Gastrocnemius medialis (tissue), 4 donors: ENCODE measurements around the gene ARHGAP12. TPM values are rescaled to one million over a fixed set of nuclear protein-coding genes. Genes with fewer than 3 reads are reported as not detected.

ENCODE experiments used
- ATAC-seq, 2 donors: fragments of 150-250 bp; one replicate each; pipeline ENCODE4 v1.9.1; 2016
- DNase-seq, 2 donors: peaks; one replicate each; pipeline ENCODE4 v3.0.0-alpha.2; 2019
- H3K27ac ChIP-seq, 4 donors: fragments of 200-600 bp; sonication (generic); 1 replicate in 1 of 4; 2 replicates in 3 of 4; pipeline ENCODE4 v1.5.1; 2016 to 2018; ENCODE audit warnings: mild to moderate bottlenecking in 2 of 4, moderate library complexity in 1 of 4
- H3K27me3 ChIP-seq, 3 donors: fragments of 200-600 bp; sonication (generic) in 2 of 3; 1 replicate in 1 of 3; 2 replicates in 2 of 3; pipeline versions ENCODE4 v1.5.1 to v1.6.0; 2016 to 2019; ENCODE audit warnings: mild to moderate bottlenecking in 1 of 3, moderate library complexity in 1 of 3
- H3K36me3 ChIP-seq, 2 donors: fragments of 200-600 bp; sonication (generic) in 1 of 2; one replicate each; pipeline ENCODE4 v1.5.1; 2017 to 2018
- H3K4me1 ChIP-seq, 2 donors: fragments of 200-600 bp; sonication (generic) in 1 of 2; one replicate each; pipeline ENCODE4 v1.5.1; 2016 to 2017; ENCODE audit warnings: mild to moderate bottlenecking in 2 of 2
- H3K4me3 ChIP-seq, 4 donors: fragments of 200-600 bp; sonication (generic) in 3 of 4; 1 replicate in 1 of 4; 2 replicates in 3 of 4; pipeline ENCODE4 v1.5.1; 2016 to 2019; ENCODE audit warnings: mild to moderate bottlenecking in 2 of 4
- H3K9me3 ChIP-seq, 3 donors: fragments of 200-600 bp; sonication (generic) in 2 of 3; 1 replicate in 1 of 3; 2 replicates in 2 of 3; pipeline ENCODE4 v1.5.1; 2016 to 2019
- CTCF ChIP-seq, 5 experiments: fragments of 450-650 bp in 3 of 5; fragments of 200-600 bp in 2 of 5; sonication (generic) in 2 of 5; IDR thresholded peaks in 4 of 5; conservative IDR thresholded peaks in 1 of 5; 1 replicate in 4 of 5; 2 replicates in 1 of 5; pipeline ENCODE4 v1.5.1; 2016 to 2019; ENCODE audit warnings: antibody characterized with exemption in 5 of 5, mild to moderate bottlenecking in 3 of 5, moderate library complexity in 3 of 5
- POLR2A ChIP-seq, 2 donors: fragments of 450-650 bp; IDR thresholded peaks; one replicate each; pipeline ENCODE4 v1.6.1; 2017; ENCODE audit warnings: antibody characterized with exemption in 2 of 2, mild to moderate bottlenecking in 2 of 2, moderate library complexity in 2 of 2
- in situ Hi-C, 4 donors: fragments of 200-750 bp; cut with MboI; loops; one replicate each; pipeline versions ENCODE4 v1.15.0 to v1.8.0; 2017; ENCODE audit warnings: low sequenced_read_pairs in 4 of 4
- intact Hi-C: fragments of 100-400 bp; cut with DNase I; formaldehyde crosslinking; loops from one replicate; pipeline ENCODE4 v1.15.1; 2023; ENCODE audit warnings: low total_unique reads
- total RNA-seq, 4 donors: library from RNA; depleted of rRNA; stranded (reverse); fragments of >200 nt; gene quantifications; one replicate each; pipeline versions ENCODE4 v1.1.0 to v1.2.3, GENCODE V29; 2016

Gene ARHGAP12
- total RNA-seq, 4 donors from 2014 or later = 17.0 to 34.3 (median 21.6) TPM

DNA sequence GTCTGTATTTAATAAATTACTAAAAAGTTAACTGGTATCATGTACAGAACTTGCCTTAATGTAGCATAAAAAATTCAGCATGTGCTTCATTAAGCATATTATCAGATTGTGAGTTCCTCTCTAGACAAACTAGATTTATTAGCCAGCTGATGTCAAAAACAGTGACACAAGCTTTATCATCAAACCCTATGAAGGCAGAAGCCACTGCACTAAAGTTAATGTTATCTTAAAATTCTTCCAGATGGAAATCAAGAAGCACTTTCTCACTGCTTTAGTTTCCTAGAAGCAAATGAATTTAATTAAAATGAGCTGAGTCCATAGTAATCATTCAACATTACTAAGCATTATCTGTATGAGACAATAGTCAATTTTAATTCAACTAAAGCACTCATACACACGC is 96.4 kb downstream of the ARHGAP12 start:
- Histone ChIP-seq H3K4me3 (no peak overlapping the region), H3K27ac (no peak overlapping the region), H3K36me3 (no peaks in the 10 kb centered on the region), H3K27me3 (no peaks in the 10 kb centered on the region), H3K9me3 (no peaks in the 10 kb centered on the region), H3K4me1 (no peaks in the 10 kb centered on the region)
- no peak for DNase-seq
- ATAC-seq = no peak
- intact Hi-C loops = no loop called here
- in situ Hi-C loops = no loop called here
- TF ChIP-seq POLR2A (IDR thresholded peaks at IDR 0.05) (no peak), CTCF (IDR thresholded peaks at IDR 0.05 in 4 of 5, conservative IDR thresholded peaks at IDR 0.05 in 1 of 5) (no peak)

DNA sequence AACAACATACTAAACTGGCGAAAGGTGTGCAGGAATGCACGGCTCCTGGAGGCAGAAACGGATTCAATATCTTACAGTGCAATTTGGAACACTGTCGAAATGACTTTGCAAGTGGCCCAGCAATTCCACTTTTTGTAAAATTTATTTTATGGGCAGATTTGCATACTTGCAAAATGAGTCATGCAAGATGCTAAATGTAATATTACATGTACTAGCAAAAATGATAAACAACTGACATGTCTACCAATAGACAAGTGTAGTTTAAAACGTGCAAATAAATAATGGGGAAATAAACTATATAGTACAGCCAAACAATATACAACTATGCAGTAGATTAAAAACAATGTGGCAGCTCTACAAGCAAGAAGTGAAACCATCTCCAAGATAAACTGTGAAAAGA is 97.7 kb downstream of the ARHGAP12 start:
- Histone ChIP-seq H3K36me3 (no peaks in the 10 kb centered on the region), H3K9me3 (no peaks in the 10 kb centered on the region), H3K4me1 (no peaks in the 10 kb centered on the region), H3K27ac (no peak overlapping the region), H3K4me3 (no peak overlapping the region), H3K27me3 (no peaks in the 10 kb centered on the region)
- intact Hi-C loops (no loop called here), in situ Hi-C loops (no loop called here)
- no peak for ATAC-seq
- DNase-seq = no peak
- TF ChIP-seq POLR2A (IDR thresholded peaks at IDR 0.05) (no peak), CTCF (IDR thresholded peaks at IDR 0.05 in 4 of 5, conservative IDR thresholded peaks at IDR 0.05 in 1 of 5) (no peak)

DNA sequence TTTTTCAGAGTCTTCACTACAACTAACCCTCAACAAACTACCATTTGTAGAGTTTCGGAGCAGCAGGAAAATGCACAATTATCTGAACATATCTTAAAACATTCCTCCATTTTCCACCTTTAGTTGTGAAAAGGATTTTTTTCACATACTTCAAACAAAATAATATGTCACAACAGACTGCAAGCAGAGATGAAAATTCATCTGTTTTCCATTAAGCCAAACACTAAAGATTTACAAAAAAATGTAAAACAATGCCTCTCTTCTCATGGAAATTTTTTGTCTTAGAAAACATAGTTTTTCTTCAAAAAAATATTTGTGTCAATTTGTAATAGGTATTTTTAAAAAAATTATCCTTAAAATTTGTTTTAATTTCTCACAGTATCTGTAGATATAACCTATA is 98.9 kb downstream of the ARHGAP12 start:
- in situ Hi-C loops = no loop called here
- H3K27ac ChIP-seq = no peak overlapping the region
- H3K4me1 ChIP-seq = no peaks in the 10 kb centered on the region
- intact Hi-C loops = no loop called here
- no peaks in the 10 kb centered on the region for H3K9me3 ChIP-seq
- TF ChIP-seq POLR2A (IDR thresholded peaks at IDR 0.05) (no peak), CTCF (IDR thresholded peaks at IDR 0.05 in 4 of 5, conservative IDR thresholded peaks at IDR 0.05 in 1 of 5) (no peak)
- DNase-seq (no peak), ATAC-seq (no peak)
- peaks cover 0 to 4% of the 10 kb centered on the region in 2 donors for H3K36me3 ChIP-seq
- no peak overlapping the region for H3K4me3 ChIP-seq
- no peaks in the 10 kb centered on the region for H3K27me3 ChIP-seq

GRCh38 chr10:31823358-31823757 is 105.3 kb downstream of the ARHGAP12 start:
- intact Hi-C loops = no loop called here
- Histone ChIP-seq H3K9me3 (no peaks in the 10 kb centered on the region), H3K4me3 (no peak overlapping the region), H3K27me3 (no peaks in the 10 kb centered on the region), H3K4me1 (peaks cover 19 to 24% of the 10 kb centered on the region in 2 donors), H3K36me3 (peaks cover 0 to 4% of the 10 kb centered on the region in 2 donors), H3K27ac (peak overlapping the region; percentile 36 to 55 (median 40))
- no peak for DNase-seq
- peak in 1 of 2 donors; percentile 25 for ATAC-seq
- in situ Hi-C loops = loop anchor here in 1 of 4 donors (25.0 kb wide), 1 partner anchor 511 kb away; the partner anchor contains the start of gene ZEB1
- TF ChIP-seq CTCF (IDR thresholded peaks at IDR 0.05 in 4 of 5, conservative IDR thresholded peaks at IDR 0.05 in 1 of 5) (no peak), POLR2A (IDR thresholded peaks at IDR 0.05) (no peak)
